HCT116 (cell line): Measurements from ENCODE around the gene MMRN1. TPM values are rescaled to one million over a fixed set of nuclear protein-coding genes. Genes with fewer than 3 reads are reported as not detected.

Source experiments
- ATAC-seq: fragments of 200-7000 bp; cut with Tn5 transposase; 2 replicates; pipeline ENCODE4 v1.9.1; 2020; ENCODE audit warnings: mild to moderate bottlenecking, moderate library complexity
- BruUV-seq: library from RNA; stranded (reverse); fragments of 400-500 nt; replicated peaks from 2 replicates; lab custom pipeline; 2021; lab: Mats Ljungman, UMichigan
- CTCF ChIA-PET: fragments of 300-600 bp; sonication (Branson Sonifier 250); formaldehyde crosslinking; loops from one replicate; lab custom pipeline; 2021; ENCODE audit warnings: antibody characterized with exemption; lab: Charles Lee
- POLR2A ChIA-PET: fragments of 300-600, 350-600 bp; sonication (Branson Sonifier 250); formaldehyde crosslinking; loops from one replicate; lab custom pipeline; 2021; ENCODE audit warnings: antibody characterized with exemption; lab: Charles Lee
- RAD21 ChIA-PET, 2 experiments: fragments of 300-600 bp; sonication (Branson Sonifier 250); formaldehyde crosslinking; loops; one replicate each; lab custom pipeline; 2023; ENCODE audit warnings: low total read pairs in 2 of 2; ENCODE audit not compliant: uncharacterized antibody in 2 of 2, unreplicated experiment in 2 of 2, low non-redundant PET in 1 of 2; lab: Charles Lee
- DNase-seq: peaks from one replicate; pipeline ENCODE4 v3.0.0-alpha.2; 2010; ENCODE audit warnings: low read depth, low spot score
- H2AFZ ChIP-seq: fragments of 200-600 bp; shearing (Covaris generic), sonication (generic); 2 replicates; pipeline ENCODE4 v1.6.1; 2017; ENCODE audit warnings: low read depth, mixed run types, mixed read lengths, antibody characterized with exemption, low read length; ENCODE audit not compliant: poor library complexity, severe bottlenecking
- H3K27ac ChIP-seq: 2 replicates; pipeline ENCODE4 v1.5.1; 2012; ENCODE audit warnings: low read depth, low read length
- H3K27me3 ChIP-seq: fragments of 200-600 bp; sonication (generic); 2 replicates; pipeline ENCODE4 v1.6.1; 2016; ENCODE audit warnings: mixed run types, low read length, mixed read lengths; ENCODE audit not compliant: insufficient read depth
- H3K36me3 ChIP-seq, 2 experiments: fragments of 200-500 bp in 1 of 2; fragments of 200-600 bp in 1 of 2; sonication (Bioruptor generic) in 1 of 2; sonication (generic) in 1 of 2; 2 replicates each; pipeline versions ENCODE4 v1.5.1 to v1.6.1; 2014 to 2016; ENCODE audit warnings: low read length in 2 of 2, inconsistent platforms in 1 of 2, mixed read lengths in 1 of 2, mixed run types in 1 of 2; ENCODE audit not compliant: insufficient read depth in 2 of 2, control insufficient read depth in 1 of 2
- H3K4me1 ChIP-seq, 2 experiments: fragments of 200-600 bp in 1 of 2; sonication (generic) in 1 of 2; 2 replicates each; pipeline versions ENCODE4 v1.5.1 to v1.6.1; 2012 to 2017; ENCODE audit warnings: low read length in 2 of 2, inconsistent platforms in 1 of 2, mild to moderate bottlenecking in 1 of 2, mixed read lengths in 1 of 2, mixed run types in 1 of 2, moderate library complexity in 1 of 2; ENCODE audit not compliant: insufficient read depth in 2 of 2, control insufficient read depth in 1 of 2
- H3K4me2 ChIP-seq: fragments of 200-600 bp; sonication (generic); 2 replicates; pipeline ENCODE4 v1.6.1; 2017; ENCODE audit warnings: mixed run types, low read length, mixed read lengths
- H3K4me3 ChIP-seq, 2 experiments: fragments of 200-600 bp in 1 of 2; sonication (generic) in 1 of 2; replicated peaks in 1 of 2; 2 replicates each; pipeline ENCODE4 v1.5.1; 2011 to 2016; ENCODE audit warnings: low read length in 2 of 2, control low read depth in 1 of 2, low read depth in 1 of 2, mild to moderate bottlenecking in 1 of 2, mixed read lengths in 1 of 2, mixed run types in 1 of 2
- H3K79me2 ChIP-seq: fragments of 200-600 bp; sonication (generic); 2 replicates; pipeline ENCODE4 v1.6.1; 2017; ENCODE audit warnings: mild to moderate bottlenecking, mixed run types, low read length, moderate library complexity, mixed read lengths; ENCODE audit not compliant: insufficient read depth
- H3K9ac ChIP-seq: fragments of 200-600 bp; sonication (generic); 2 replicates; pipeline ENCODE4 v1.6.1; 2016; ENCODE audit warnings: low read length, mixed read lengths
- H3K9me2 ChIP-seq: fragments of 200-600 bp; sonication (generic), shearing (Covaris generic); 2 replicates; pipeline ENCODE4 v1.6.1; 2017; ENCODE audit warnings: mixed run types, mild to moderate bottlenecking, moderate library complexity; ENCODE audit not compliant: insufficient read depth
- H3K9me3 ChIP-seq, 2 experiments: fragments of 200-500 bp in 1 of 2; fragments of 200-600 bp in 1 of 2; sonication (Bioruptor generic) in 1 of 2; sonication (generic) in 1 of 2; 2 replicates each; pipeline ENCODE4 v1.6.1; 2014 to 2017; ENCODE audit warnings: low read length in 2 of 2, mixed read lengths in 2 of 2, inconsistent platforms in 1 of 2, low read depth in 1 of 2, mild to moderate bottlenecking in 1 of 2, mixed run types in 1 of 2, moderate library complexity in 1 of 2; ENCODE audit not compliant: control insufficient read depth in 1 of 2, insufficient read depth in 1 of 2
- H4K20me1 ChIP-seq: fragments of 200-600 bp; sonication (generic), shearing (Covaris generic); 2 replicates; pipeline ENCODE4 v1.6.1; 2017; ENCODE audit warnings: mixed run types, mild to moderate bottlenecking, moderate library complexity; ENCODE audit not compliant: insufficient read depth
- ATF3 ChIP-seq: IDR thresholded peaks from 2 replicates; pipeline ENCODE4 v1.6.1; 2012
- CBX3 ChIP-seq: IDR thresholded peaks from 2 replicates; pipeline ENCODE4 v1.6.1; 2012; ENCODE audit warnings: low read depth
- CEBPB ChIP-seq: IDR thresholded peaks from 2 replicates; pipeline ENCODE4 v1.6.1; 2012; ENCODE audit warnings: low read depth
- EGR1 ChIP-seq: IDR thresholded peaks from 2 replicates; pipeline ENCODE4 v1.6.1; 2012; ENCODE audit warnings: low read depth
- EZH2 ChIP-seq: fragments of 200-600 bp; sonication (generic); IDR thresholded peaks from 2 replicates; pipeline ENCODE4 v1.6.1; 2017; ENCODE audit warnings: antibody characterized with exemption, mixed run types
- EZH2phosphoT487 ChIP-seq: fragments of 200-600 bp; IDR thresholded peaks from 2 replicates; pipeline ENCODE4 v1.6.1; 2018; ENCODE audit warnings: antibody characterized with exemption, borderline replicate concordance
- MAX ChIP-seq: IDR thresholded peaks from 2 replicates; pipeline ENCODE4 v1.6.1; 2012
- YY1 ChIP-seq: IDR thresholded peaks from 2 replicates; pipeline ENCODE4 v1.6.1; 2011; ENCODE audit warnings: low read length, low read depth, moderate library complexity, mild to moderate bottlenecking; ENCODE audit not compliant: insufficient replicate concordance; ENCODE audit errors: extremely low read depth
- ZBTB33 ChIP-seq: IDR thresholded peaks from 2 replicates; pipeline ENCODE4 v1.6.1; 2011; ENCODE audit warnings: mild to moderate bottlenecking, low read length, moderate library complexity; ENCODE audit not compliant: insufficient replicate concordance; ENCODE audit errors: extremely low read depth
- ZFX ChIP-seq: fragments of 450-650 bp; IDR thresholded peaks from 2 replicates; pipeline ENCODE4 v1.6.1; 2017
- ZNF274 ChIP-seq: fragments of 200-500 bp; sonication (Bioruptor generic); IDR thresholded peaks from 2 replicates; pipeline ENCODE4 v1.6.1; 2014; ENCODE audit warnings: mild to moderate bottlenecking, low read depth, low read length, inconsistent platforms
- intact Hi-C: fragments of 100-400 bp; cut with micrococcal nuclease; formaldehyde crosslinking; loops from 2 replicates; pipeline ENCODE4 v1.10.0; 2022
- total RNA-seq: library from RNA; stranded (reverse); gene quantifications from one replicate; pipeline ENCODE4 v1.2.1, GENCODE V29; 2021; ENCODE audit not compliant: unreplicated experiment

MMRN1 gene
- total RNA-seq, 1 experiment from 2014 or later, result 0.12 TPM

- DNase-seq (no peak), ATAC-seq (no peak)
- ChIA-PET RAD21 (no interaction called here), POLR2A (no interaction called here)
- BruUV-seq, result no TSS peak
- Histone ChIP-seq H3K36me3 (no peaks in the 10 kb centered on the region), H3K9me3 (no peaks in the 10 kb centered on the region), H3K9ac (no peak overlapping the region), H2AFZ (no peak overlapping the region), H3K4me3 (no peak overlapping the region), H3K79me2 (no peaks in the 10 kb centered on the region), H3K27ac (no peak overlapping the region), H4K20me1 (no peaks in the 10 kb centered on the region), H3K9me2 (no peaks in the 10 kb centered on the region), H3K27me3 (no peaks in the 10 kb centered on the region), H3K4me2 (no peak overlapping the region), H3K4me1 (no peaks in the 10 kb centered on the region)
- intact Hi-C loops, result no loop called here
- TF ChIP-seq CBX3, result no peak
- no peak for TF ChIP-seq ATF3
- TF ChIP-seq CEBPB, result no peak
- TF ChIP-seq ZNF274, result no peak
- no peak for TF ChIP-seq EGR1
- TF ChIP-seq ZBTB33, result no peak
- no peak for TF ChIP-seq YY1
- TF ChIP-seq ZFX, result no peak
- TF ChIP-seq EZH2, result no peak
- no peak for TF ChIP-seq EZH2phosphoT487
- TF ChIP-seq MAX, result no peak
- TF ChIP-seq, all 23 proteins: peak for 0
- CTCF ChIA-PET, result interaction anchor here (3.0 kb wide), 1 partner anchor 10 kb away, joined by 10 read pairs; no protein-coding TSS in a partner anchor
These were observed 16.0 kb upstream of the MMRN1 start for GRCh38 chr4:89878611-89879010.
